Gastroesophageal sphincter (tissue), 3 donors: ENCODE measurements around the gene DNAJC11.

Source experiments
- EP300 ChIP-seq: sonication (generic); formaldehyde crosslinking; IDR thresholded peaks from one replicate; pipeline ENCODE4 v1.6.1; 2017; ENCODE audit warnings: antibody characterized with exemption, mild to moderate bottlenecking
- POLR2A ChIP-seq, 2 donors: fragments of 450-650 bp; IDR thresholded peaks; one replicate each; pipeline ENCODE4 v1.6.1; 2017; ENCODE audit warnings: antibody characterized with exemption in 2 of 2, mild to moderate bottlenecking in 2 of 2, moderate library complexity in 1 of 2
- TF ChIP-seq, protein P1 (sequence below), 4 experiments: fragments of 200-600 bp in 2 of 4; fragments of 450-650 bp in 2 of 4; sonication (generic) in 1 of 4; IDR thresholded peaks; one replicate each; pipeline ENCODE4 v1.5.1; 2017 to 2019; ENCODE audit warnings: antibody characterized with exemption in 4 of 4, mild to moderate bottlenecking in 2 of 4, moderate library complexity in 2 of 4

DNA sequence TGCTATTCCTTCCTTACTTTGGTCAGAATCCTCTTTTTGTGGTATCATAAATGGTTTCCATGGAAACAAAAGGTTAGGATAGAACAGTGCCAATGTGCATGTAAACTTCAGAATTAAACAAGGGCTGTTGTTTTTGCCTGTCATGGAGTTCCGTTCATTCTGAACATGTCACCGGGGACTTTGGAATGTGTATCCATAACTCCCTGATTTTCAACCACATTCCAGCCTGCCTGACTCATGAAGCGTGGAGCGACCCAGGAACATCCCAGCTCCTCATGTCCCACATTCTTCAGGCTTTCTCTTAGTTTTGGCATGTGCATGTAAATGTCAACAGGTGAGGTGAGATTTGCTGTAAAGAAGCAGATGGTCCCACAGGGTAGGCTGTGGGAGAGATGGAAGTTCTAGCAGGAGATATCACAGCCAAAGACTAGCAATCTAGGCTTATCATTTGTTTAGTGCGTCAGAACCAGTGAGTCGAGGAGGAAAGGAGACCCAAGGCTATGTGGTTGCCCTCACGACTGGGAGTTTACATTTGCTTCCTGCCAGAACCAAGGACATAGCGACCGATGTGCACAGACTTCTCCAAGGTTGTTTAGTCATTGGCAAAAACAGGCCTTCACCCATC, 23.0 kb upstream of the DNAJC11 start:
- no peak for TF ChIP-seq POLR2A (IDR thresholded peaks at IDR 0.05)
- TF ChIP-seq, protein P1, sequence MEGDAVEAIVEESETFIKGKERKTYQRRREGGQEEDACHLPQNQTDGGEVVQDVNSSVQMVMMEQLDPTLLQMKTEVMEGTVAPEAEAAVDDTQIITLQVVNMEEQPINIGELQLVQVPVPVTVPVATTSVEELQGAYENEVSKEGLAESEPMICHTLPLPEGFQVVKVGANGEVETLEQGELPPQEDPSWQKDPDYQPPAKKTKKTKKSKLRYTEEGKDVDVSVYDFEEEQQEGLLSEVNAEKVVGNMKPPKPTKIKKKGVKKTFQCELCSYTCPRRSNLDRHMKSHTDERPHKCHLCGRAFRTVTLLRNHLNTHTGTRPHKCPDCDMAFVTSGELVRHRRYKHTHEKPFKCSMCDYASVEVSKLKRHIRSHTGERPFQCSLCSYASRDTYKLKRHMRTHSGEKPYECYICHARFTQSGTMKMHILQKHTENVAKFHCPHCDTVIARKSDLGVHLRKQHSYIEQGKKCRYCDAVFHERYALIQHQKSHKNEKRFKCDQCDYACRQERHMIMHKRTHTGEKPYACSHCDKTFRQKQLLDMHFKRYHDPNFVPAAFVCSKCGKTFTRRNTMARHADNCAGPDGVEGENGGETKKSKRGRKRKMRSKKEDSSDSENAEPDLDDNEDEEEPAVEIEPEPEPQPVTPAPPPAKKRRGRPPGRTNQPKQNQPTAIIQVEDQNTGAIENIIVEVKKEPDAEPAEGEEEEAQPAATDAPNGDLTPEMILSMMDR (IDR thresholded peaks at IDR 0.05) = no peak
- TF ChIP-seq EP300 = no peak
